ENCODE data around the gene NFASC.

- TF ChIP-seq CTCF (IDR thresholded peaks at IDR 0.05) (no peak), SOX15 (CRISPR knock-in tag; IDR thresholded peaks at IDR 0.05) (no peak), TEAD4 (CRISPR knock-in tag; IDR thresholded peaks at IDR 0.05) (no peak), EMX1 (CRISPR knock-in tag; IDR thresholded peaks at IDR 0.05) (no peak), ATF1 (CRISPR knock-in tag; IDR thresholded peaks at IDR 0.05) (no peak), USF1 (CRISPR knock-in tag; IDR thresholded peaks at IDR 0.05) (no peak), ZNF138 (CRISPR knock-in tag; conservative IDR thresholded peaks at IDR 0.05) (no peak), ZNF416 (CRISPR knock-in tag; IDR thresholded peaks at IDR 0.05) (no peak), ZNF317 (CRISPR knock-in tag; IDR thresholded peaks at IDR 0.05; ENCODE audit: borderline replicate concordance, low read depth) (no peak), IRF2 (CRISPR knock-in tag; IDR thresholded peaks at IDR 0.05; ENCODE audit: borderline replicate concordance, low read depth) (no peak)
- TF ChIP-seq, protein P1, sequence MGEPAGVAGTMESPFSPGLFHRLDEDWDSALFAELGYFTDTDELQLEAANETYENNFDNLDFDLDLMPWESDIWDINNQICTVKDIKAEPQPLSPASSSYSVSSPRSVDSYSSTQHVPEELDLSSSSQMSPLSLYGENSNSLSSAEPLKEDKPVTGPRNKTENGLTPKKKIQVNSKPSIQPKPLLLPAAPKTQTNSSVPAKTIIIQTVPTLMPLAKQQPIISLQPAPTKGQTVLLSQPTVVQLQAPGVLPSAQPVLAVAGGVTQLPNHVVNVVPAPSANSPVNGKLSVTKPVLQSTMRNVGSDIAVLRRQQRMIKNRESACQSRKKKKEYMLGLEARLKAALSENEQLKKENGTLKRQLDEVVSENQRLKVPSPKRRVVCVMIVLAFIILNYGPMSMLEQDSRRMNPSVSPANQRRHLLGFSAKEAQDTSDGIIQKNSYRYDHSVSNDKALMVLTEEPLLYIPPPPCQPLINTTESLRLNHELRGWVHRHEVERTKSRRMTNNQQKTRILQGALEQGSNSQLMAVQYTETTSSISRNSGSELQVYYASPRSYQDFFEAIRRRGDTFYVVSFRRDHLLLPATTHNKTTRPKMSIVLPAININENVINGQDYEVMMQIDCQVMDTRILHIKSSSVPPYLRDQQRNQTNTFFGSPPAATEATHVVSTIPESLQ (CRISPR knock-in tag; IDR thresholded peaks at IDR 0.05) = no peak
Measured at GRCh38 chr1:205048382-205048781, 177.7 kb downstream of the NFASC start.

Measured in WTC11 (cell line).